GM15510 (cell line): ENCODE results near the gene KMT2E.

Experiments used
- POLR2A ChIP-seq: IDR thresholded peaks from 3 replicates; pipeline ENCODE4 v1.6.1; 2011; ENCODE audit warnings: borderline replicate concordance; ENCODE audit not compliant: insufficient read length; ENCODE audit errors: extremely low read depth

The KMT2E gene

GRCh38 chr7:105112440-105113418, 98.7 kb downstream of the KMT2E start:
- TF ChIP-seq POLR2A: no peak

- no peak for TF ChIP-seq POLR2A
Measured at GRCh38 chr7:105118612-105119600, 104.9 kb downstream of the KMT2E start.

GRCh38 chr7:105122619-105123018, 108.6 kb downstream of the KMT2E start:
- no peak for TF ChIP-seq POLR2A

GRCh38 chr7:105125745-105126144, 111.7 kb downstream of the KMT2E start:
- TF ChIP-seq POLR2A: no peak

GRCh38 chr7:105126436-105126975, 112.5 kb downstream of the KMT2E start:
- TF ChIP-seq POLR2A: no peak

- TF ChIP-seq POLR2A: no peak
Measured at GRCh38 chr7:105127179-105127578, 113.2 kb downstream of the KMT2E start.

GRCh38 chr7:105130048-105130447, 116.0 kb downstream of the KMT2E start:
- TF ChIP-seq POLR2A: no peak

- TF ChIP-seq POLR2A: no peak
Measured at GRCh38 chr7:105130580-105130979, 116.6 kb downstream of the KMT2E start.

- no peak for TF ChIP-seq POLR2A
Measured at GRCh38 chr7:105131033-105131656, 117.1 kb downstream of the KMT2E start.

- TF ChIP-seq POLR2A: no peak
Measured at GRCh38 chr7:105131890-105132289, 117.9 kb downstream of the KMT2E start.

- TF ChIP-seq POLR2A: no peak
Measured at GRCh38 chr7:105132335-105132734, 118.3 kb downstream of the KMT2E start.

GRCh38 chr7:105132835-105133234, 118.8 kb downstream of the KMT2E start:
- no peak for TF ChIP-seq POLR2A

GRCh38 chr7:105133358-105133757, 119.4 kb downstream of the KMT2E start:
- no peak for TF ChIP-seq POLR2A

- TF ChIP-seq POLR2A: no peak
Measured at GRCh38 chr7:105133986-105134655, 120.1 kb downstream of the KMT2E start.
